Lower leg skin (tissue), 3 donors: ENCODE results near the gene GPM6B.

ENCODE experiments used
- POLR2A ChIP-seq, 2 donors: fragments of 450-650 bp; IDR thresholded peaks; one replicate each; pipeline ENCODE4 v1.6.1; 2016 to 2017; ENCODE audit warnings: antibody characterized with exemption in 2 of 2, mild to moderate bottlenecking in 1 of 2, moderate library complexity in 1 of 2
- TF ChIP-seq, protein P1 (sequence below), 3 donors: fragments of 450-650 bp; IDR thresholded peaks; one replicate each; pipeline ENCODE4 v1.5.1; 2016; ENCODE audit warnings: antibody characterized with exemption in 3 of 3, mild to moderate bottlenecking in 3 of 3, moderate library complexity in 2 of 3

DNA sequence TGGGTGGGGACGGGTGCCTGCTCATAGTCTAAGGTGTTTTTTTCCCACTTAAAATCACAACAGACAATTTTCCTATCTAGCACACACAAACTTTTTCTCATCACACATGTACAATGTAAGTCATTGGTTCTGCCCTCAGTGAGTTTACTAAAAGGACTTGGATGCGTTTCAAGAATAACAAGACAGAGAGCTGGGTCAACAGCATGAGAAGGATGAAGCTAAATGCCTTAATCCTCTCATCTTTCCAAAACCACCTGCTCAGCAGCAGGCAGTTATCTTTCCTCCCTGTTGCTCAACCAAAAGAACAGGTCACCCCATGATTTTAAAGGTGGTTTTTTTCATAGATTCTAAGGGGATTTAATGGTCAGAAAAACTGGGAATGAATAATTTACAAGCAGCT lies 42.2 kb downstream of the GPM6B start:
- TF ChIP-seq, protein P1, sequence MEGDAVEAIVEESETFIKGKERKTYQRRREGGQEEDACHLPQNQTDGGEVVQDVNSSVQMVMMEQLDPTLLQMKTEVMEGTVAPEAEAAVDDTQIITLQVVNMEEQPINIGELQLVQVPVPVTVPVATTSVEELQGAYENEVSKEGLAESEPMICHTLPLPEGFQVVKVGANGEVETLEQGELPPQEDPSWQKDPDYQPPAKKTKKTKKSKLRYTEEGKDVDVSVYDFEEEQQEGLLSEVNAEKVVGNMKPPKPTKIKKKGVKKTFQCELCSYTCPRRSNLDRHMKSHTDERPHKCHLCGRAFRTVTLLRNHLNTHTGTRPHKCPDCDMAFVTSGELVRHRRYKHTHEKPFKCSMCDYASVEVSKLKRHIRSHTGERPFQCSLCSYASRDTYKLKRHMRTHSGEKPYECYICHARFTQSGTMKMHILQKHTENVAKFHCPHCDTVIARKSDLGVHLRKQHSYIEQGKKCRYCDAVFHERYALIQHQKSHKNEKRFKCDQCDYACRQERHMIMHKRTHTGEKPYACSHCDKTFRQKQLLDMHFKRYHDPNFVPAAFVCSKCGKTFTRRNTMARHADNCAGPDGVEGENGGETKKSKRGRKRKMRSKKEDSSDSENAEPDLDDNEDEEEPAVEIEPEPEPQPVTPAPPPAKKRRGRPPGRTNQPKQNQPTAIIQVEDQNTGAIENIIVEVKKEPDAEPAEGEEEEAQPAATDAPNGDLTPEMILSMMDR (IDR thresholded peaks at IDR 0.05): no peak
- no peak for TF ChIP-seq POLR2A (IDR thresholded peaks at IDR 0.05)
